Smooth muscle cell (in vitro differentiated cells): ENCODE data around the gene CAMK2N1. TPM values are rescaled to one million over a fixed set of nuclear protein-coding genes. Genes with fewer than 3 reads are reported as not detected.
A peak's percentile ranks its signal among the peaks of the same experiment; 100 is the strongest.

Experiments
- DNase-seq: peaks from one replicate; lab custom pipeline; 2025; ENCODE audit not compliant: unreplicated experiment; lab: John Stamatoyannopoulos, UW
- H2AFZ ChIP-seq: fragments of 200-600 bp; sonication (generic); 2 replicates; pipeline ENCODE4 v1.6.0; 2016; ENCODE audit warnings: antibody characterized with exemption, low read depth, mild to moderate bottlenecking
- H3F3A ChIP-seq: fragments of 200-600 bp; sonication (generic); 2 replicates; pipeline ENCODE4 v1.6.0; 2017; ENCODE audit warnings: antibody characterized with exemption, low read depth
- H3K27ac ChIP-seq: fragments of 200-600 bp; sonication (generic); 2 replicates; pipeline ENCODE4 v1.5.1; 2016; ENCODE audit warnings: low read depth, mild to moderate bottlenecking
- H3K27me3 ChIP-seq: fragments of 200-600 bp; sonication (generic); 2 replicates; pipeline ENCODE4 v1.6.1; 2016; ENCODE audit warnings: low read depth, mild to moderate bottlenecking
- H3K36me3 ChIP-seq: fragments of 200-600 bp; sonication (generic); 2 replicates; pipeline ENCODE4 v1.5.1; 2016; ENCODE audit warnings: low read depth
- H3K4me1 ChIP-seq: fragments of 200-600 bp; sonication (generic); 2 replicates; pipeline ENCODE4 v1.5.1; 2016; ENCODE audit warnings: low read depth
- H3K4me2 ChIP-seq: fragments of 200-600 bp; sonication (generic); 2 replicates; pipeline ENCODE4 v1.6.0; 2016; ENCODE audit warnings: mild to moderate bottlenecking
- H3K4me3 ChIP-seq: fragments of 200-600 bp; sonication (generic); 2 replicates; pipeline ENCODE4 v1.5.1; 2016; ENCODE audit warnings: mild to moderate bottlenecking
- H3K79me2 ChIP-seq: fragments of 200-600 bp; sonication (generic); 2 replicates; pipeline ENCODE4 v1.6.0; 2016; ENCODE audit warnings: low read depth, mild to moderate bottlenecking
- H3K9ac ChIP-seq: fragments of 200-600 bp; sonication (generic); 2 replicates; pipeline ENCODE4 v1.6.0; 2016; ENCODE audit warnings: low read depth
- H3K9me3 ChIP-seq: fragments of 200-600 bp; sonication (generic); replicated peaks from 2 replicates; pipeline ENCODE4 v1.5.1; 2016; ENCODE audit warnings: low read depth
- H4K20me1 ChIP-seq: fragments of 200-600 bp; sonication (generic); 2 replicates; pipeline ENCODE4 v1.6.0; 2016; ENCODE audit warnings: low read depth
- WGBS: methylation state at CpG from one replicate; pipeline ENCODE4 v1.1.7; 2016; ENCODE audit warnings: low lambda C conversion rate; 5-methylcytosine and 5-hydroxymethylcytosine counted together
- polyA plus RNA-seq: library from polyadenylated mRNA; unstranded; fragments of >200 nt; fragmentation: Nextera tagmentation; extraction: Ambion mirVana; gene quantifications from 2 replicates; pipeline ENCODE4 v1.2.1, GENCODE V29; 2016
- total RNA-seq: library from RNA; depleted of rRNA; stranded (reverse); fragments of >200 nt; gene quantifications from 2 replicates; pipeline ENCODE4 v1.2.3, GENCODE V29; 2014
- TF ChIP-seq, protein P1 (sequence below): fragments of 200-600 bp; sonication (generic); IDR thresholded peaks from 2 replicates; pipeline ENCODE4 v1.5.1; 2017; ENCODE audit warnings: borderline replicate concordance, mild to moderate bottlenecking, antibody characterized with exemption; ENCODE audit not compliant: insufficient read depth, poor library complexity, severe bottlenecking

Gene CAMK2N1
- total and polyA plus RNA-seq, 2 experiments from 2014 or later = 11.0 to 13.2 TPM

GRCh38 chr1:20472860-20473711 lies 12.9 kb downstream of the CAMK2N1 start:
- Histone ChIP-seq H3K4me2 (peak overlapping the region; percentile 76), H3K36me3 (no peaks in the 10 kb centered on the region), H3K79me2 (no peaks in the 10 kb centered on the region), H3K27me3 (peaks cover 16% of the 10 kb centered on the region), H3K27ac (no peak overlapping the region), H3F3A (peaks cover 6% of the 10 kb centered on the region), H4K20me1 (no peaks in the 10 kb centered on the region), H3K4me3 (no peak overlapping the region), H3K9ac (no peak overlapping the region), H3K9me3 (no peaks in the 10 kb centered on the region), H3K4me1 (peaks cover 10% of the 10 kb centered on the region), H2AFZ (peak overlapping the region; percentile 55)
- WGBS = 34% methylated on average over 28 of the region's 28 CpGs
- peak; percentile 26 for DNase-seq
- TF ChIP-seq, protein P1, sequence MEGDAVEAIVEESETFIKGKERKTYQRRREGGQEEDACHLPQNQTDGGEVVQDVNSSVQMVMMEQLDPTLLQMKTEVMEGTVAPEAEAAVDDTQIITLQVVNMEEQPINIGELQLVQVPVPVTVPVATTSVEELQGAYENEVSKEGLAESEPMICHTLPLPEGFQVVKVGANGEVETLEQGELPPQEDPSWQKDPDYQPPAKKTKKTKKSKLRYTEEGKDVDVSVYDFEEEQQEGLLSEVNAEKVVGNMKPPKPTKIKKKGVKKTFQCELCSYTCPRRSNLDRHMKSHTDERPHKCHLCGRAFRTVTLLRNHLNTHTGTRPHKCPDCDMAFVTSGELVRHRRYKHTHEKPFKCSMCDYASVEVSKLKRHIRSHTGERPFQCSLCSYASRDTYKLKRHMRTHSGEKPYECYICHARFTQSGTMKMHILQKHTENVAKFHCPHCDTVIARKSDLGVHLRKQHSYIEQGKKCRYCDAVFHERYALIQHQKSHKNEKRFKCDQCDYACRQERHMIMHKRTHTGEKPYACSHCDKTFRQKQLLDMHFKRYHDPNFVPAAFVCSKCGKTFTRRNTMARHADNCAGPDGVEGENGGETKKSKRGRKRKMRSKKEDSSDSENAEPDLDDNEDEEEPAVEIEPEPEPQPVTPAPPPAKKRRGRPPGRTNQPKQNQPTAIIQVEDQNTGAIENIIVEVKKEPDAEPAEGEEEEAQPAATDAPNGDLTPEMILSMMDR = no peak

GRCh38 chr1:20472121-20472520 lies 13.9 kb downstream of the CAMK2N1 start:
- H3K36me3 ChIP-seq = no peaks in the 10 kb centered on the region
- TF ChIP-seq, protein P1 = no peak
- no peaks in the 10 kb centered on the region for H3K9me3 ChIP-seq
- DNase-seq = no peak
- no peak overlapping the region for H3K9ac ChIP-seq
- no peak overlapping the region for H3K4me2 ChIP-seq
- H3K4me3 ChIP-seq = no peak overlapping the region
- peaks cover 7% of the 10 kb centered on the region for H3K4me1 ChIP-seq
- H4K20me1 ChIP-seq = no peaks in the 10 kb centered on the region
- H3K79me2 ChIP-seq = no peaks in the 10 kb centered on the region
- H2AFZ ChIP-seq = no peak overlapping the region
- WGBS = 93% methylated on average over 4 of the region's 4 CpGs
- no peak overlapping the region for H3K27ac ChIP-seq
- H3K27me3 ChIP-seq = peaks cover 25% of the 10 kb centered on the region
- peaks cover 6% of the 10 kb centered on the region for H3F3A ChIP-seq

GRCh38 chr1:20470194-20470593 lies 15.8 kb downstream of the CAMK2N1 start:
- no peak overlapping the region for H3K4me2 ChIP-seq
- H3F3A ChIP-seq = peaks cover 5% of the 10 kb centered on the region
- H3K9ac ChIP-seq = no peak overlapping the region
- H3K27ac ChIP-seq = no peak overlapping the region
- peaks cover 40% of the 10 kb centered on the region for H3K27me3 ChIP-seq
- no peaks in the 10 kb centered on the region for H3K36me3 ChIP-seq
- TF ChIP-seq, protein P1 = no peak
- no peaks in the 10 kb centered on the region for H3K4me1 ChIP-seq
- DNase-seq = no peak
- H2AFZ ChIP-seq = no peak overlapping the region
- no peaks in the 10 kb centered on the region for H3K79me2 ChIP-seq
- H3K4me3 ChIP-seq = no peak overlapping the region
- H3K9me3 ChIP-seq = no peaks in the 10 kb centered on the region
- 55% methylated on average over 3 of the region's 3 CpGs for WGBS
- no peaks in the 10 kb centered on the region for H4K20me1 ChIP-seq
